Thoracic aorta (tissue), 2 donors: ENCODE data around the gene PLCB1. TPM values are rescaled to one million over a fixed set of nuclear protein-coding genes. Genes with fewer than 3 reads are reported as not detected.

ENCODE experiments used
- ATAC-seq: fragments of 150-250 bp; one replicate; pipeline ENCODE4 v1.8.0; 2017; ENCODE audit warnings: low read depth; ENCODE audit not compliant: insufficient number of reproducible peaks, low FRiP score
- DNase-seq: peaks from one replicate; pipeline ENCODE4 v3.0.0-alpha.2; 2020; ENCODE audit warnings: low spot score
- H3K27ac ChIP-seq, 2 donors: fragments of 200-600 bp; sonication (generic); 1 replicate in 1 of 2; 2 replicates in 1 of 2; pipeline ENCODE4 v1.5.1; 2016; ENCODE audit warnings: mild to moderate bottlenecking in 2 of 2, moderate library complexity in 2 of 2
- H3K27me3 ChIP-seq: fragments of 200-600 bp; sonication (generic); replicated peaks from 2 replicates; pipeline ENCODE4 v1.6.0; 2016; ENCODE audit warnings: mild to moderate bottlenecking; ENCODE audit not compliant: insufficient read depth
- H3K36me3 ChIP-seq: fragments of 200-600 bp; sonication (generic); one replicate; pipeline ENCODE4 v1.5.1; 2016
- H3K4me1 ChIP-seq, 2 donors: fragments of 200-600 bp; sonication (generic); 1 replicate in 1 of 2; 2 replicates in 1 of 2; pipeline versions ENCODE4 v1.5.1 to v1.6.0; 2016; ENCODE audit warnings: low read depth in 2 of 2, mild to moderate bottlenecking in 1 of 2; ENCODE audit not compliant: control insufficient read depth in 1 of 2
- H3K4me3 ChIP-seq: fragments of 200-600 bp; sonication (generic); 2 replicates; pipeline ENCODE4 v1.5.1; 2016; ENCODE audit warnings: mild to moderate bottlenecking
- H3K9me3 ChIP-seq: fragments of 200-600 bp; sonication (generic); 2 replicates; pipeline ENCODE4 v1.5.1; 2016
- CTCF ChIP-seq: fragments of 200-600 bp; sonication (generic); IDR thresholded peaks from one replicate; pipeline ENCODE4 v1.5.1; 2019; ENCODE audit warnings: antibody characterized with exemption
- total RNA-seq, 2 donors: library from RNA; depleted of rRNA; stranded (reverse); fragments of >200 nt; gene quantifications; one replicate each; pipeline versions ENCODE4 v1.1.0 to v1.2.3, GENCODE V29; 2016

Gene PLCB1
- total RNA-seq, 2 donors from 2014 or later = 10.8 to 16.3 TPM

GRCh38 chr20:8545212-8545611, 413.1 kb downstream of the PLCB1 start:
- Histone ChIP-seq H3K4me1 (no peaks in the 10 kb centered on the region), H3K9me3 (no peaks in the 10 kb centered on the region), H3K27ac (no peak overlapping the region), H3K4me3 (no peak overlapping the region), H3K36me3 (no peaks in the 10 kb centered on the region), H3K27me3 (no peaks in the 10 kb centered on the region)
- no peak for ATAC-seq
- no peak for DNase-seq
- TF ChIP-seq CTCF = no peak

- H3K4me1 ChIP-seq = no peaks in the 10 kb centered on the region
- no peak for ATAC-seq
- H3K27me3 ChIP-seq = no peaks in the 10 kb centered on the region
- no peak overlapping the region for H3K4me3 ChIP-seq
- no peaks in the 10 kb centered on the region for H3K9me3 ChIP-seq
- TF ChIP-seq CTCF = no peak
- H3K36me3 ChIP-seq = no peaks in the 10 kb centered on the region
- no peak overlapping the region for H3K27ac ChIP-seq
- no peak for DNase-seq
Measured at GRCh38 chr20:8547035-8547650, 415.1 kb downstream of the PLCB1 start.

- DNase-seq (no peak), ATAC-seq (no peak)
- H3K27ac ChIP-seq = no peak overlapping the region
- no peak overlapping the region for H3K4me3 ChIP-seq
- H3K9me3 ChIP-seq = no peaks in the 10 kb centered on the region
- H3K36me3 ChIP-seq = no peaks in the 10 kb centered on the region
- no peaks in the 10 kb centered on the region for H3K27me3 ChIP-seq
- H3K4me1 ChIP-seq = no peaks in the 10 kb centered on the region
- no peak for TF ChIP-seq CTCF
Measured at GRCh38 chr20:8547968-8548588, 416.0 kb downstream of the PLCB1 start.

GRCh38 chr20:8549192-8549591, 417.1 kb downstream of the PLCB1 start:
- no peaks in the 10 kb centered on the region for H3K9me3 ChIP-seq
- H3K36me3 ChIP-seq = no peaks in the 10 kb centered on the region
- no peak for TF ChIP-seq CTCF
- no peak for DNase-seq
- no peak for ATAC-seq
- no peak overlapping the region for H3K4me3 ChIP-seq
- no peaks in the 10 kb centered on the region for H3K4me1 ChIP-seq
- no peak overlapping the region for H3K27ac ChIP-seq
- H3K27me3 ChIP-seq = no peaks in the 10 kb centered on the region

GRCh38 chr20:8557711-8558110, 425.6 kb downstream of the PLCB1 start:
- no peak overlapping the region for H3K4me3 ChIP-seq
- no peaks in the 10 kb centered on the region for H3K36me3 ChIP-seq
- H3K4me1 ChIP-seq = no peaks in the 10 kb centered on the region
- ATAC-seq (no peak), DNase-seq (no peak)
- no peak overlapping the region for H3K27ac ChIP-seq
- H3K27me3 ChIP-seq = no peaks in the 10 kb centered on the region
- no peak for TF ChIP-seq CTCF
- no peaks in the 10 kb centered on the region for H3K9me3 ChIP-seq
